DOHH2 (cell line): ENCODE measurements around the gene SLC7A6OS.

Experiments used
- H3F3A ChIP-seq: fragments of 200-600 bp; sonication (generic), shearing (Covaris generic); 2 replicates; pipeline ENCODE4 v1.6.0; 2016; ENCODE audit warnings: antibody characterized with exemption, mild to moderate bottlenecking; ENCODE audit not compliant: control insufficient read depth, insufficient read depth
- H3K27ac ChIP-seq: fragments of 200-600 bp; sonication (generic); 2 replicates; pipeline ENCODE4 v1.5.1; 2014; ENCODE audit warnings: low read depth, mild to moderate bottlenecking, low read length, moderate library complexity
- H3K27me3 ChIP-seq: fragments of 200-600 bp; sonication (generic); 2 replicates; pipeline ENCODE4 v1.6.1; 2014; ENCODE audit warnings: mild to moderate bottlenecking, low read length, mixed read lengths; ENCODE audit not compliant: control insufficient read depth
- H3K36me3 ChIP-seq: fragments of 200-600 bp; sonication (generic); 2 replicates; pipeline ENCODE4 v1.6.1; 2014; ENCODE audit warnings: mild to moderate bottlenecking, low read length, moderate library complexity, mixed read lengths; ENCODE audit not compliant: control insufficient read depth
- H3K4me1 ChIP-seq: fragments of 200-600 bp; sonication (generic); 2 replicates; pipeline ENCODE4 v1.6.1; 2014; ENCODE audit warnings: mild to moderate bottlenecking, low read length, mixed read lengths; ENCODE audit not compliant: control insufficient read depth
- H3K4me2 ChIP-seq: fragments of 200-600 bp; sonication (generic); 2 replicates; pipeline ENCODE4 v1.6.0; 2014; ENCODE audit warnings: mild to moderate bottlenecking, low read length, moderate library complexity
- H3K4me3 ChIP-seq: fragments of 200-600 bp; sonication (generic); 2 replicates; pipeline ENCODE4 v1.5.1; 2014; ENCODE audit warnings: mild to moderate bottlenecking, low read length, mixed read lengths
- H3K79me2 ChIP-seq: fragments of 200-600 bp; sonication (generic); 2 replicates; pipeline ENCODE4 v1.6.1; 2014; ENCODE audit warnings: mild to moderate bottlenecking, low read length, mixed read lengths; ENCODE audit not compliant: control insufficient read depth
- H3K9me2 ChIP-seq: fragments of 200-600 bp; sonication (generic); replicated peaks from 2 replicates; pipeline ENCODE4 v1.6.1; 2014; ENCODE audit warnings: mild to moderate bottlenecking, low read length, mixed read lengths; ENCODE audit not compliant: control insufficient read depth
- H3K9me3 ChIP-seq: fragments of 200-600 bp; sonication (generic); 2 replicates; pipeline ENCODE4 v1.6.1; 2014; ENCODE audit warnings: antibody characterized with exemption, low read length, mixed read lengths; ENCODE audit not compliant: control insufficient read depth, insufficient read depth
- H4K20me1 ChIP-seq: fragments of 200-600 bp; sonication (generic); 2 replicates; pipeline ENCODE4 v1.6.0; 2014; ENCODE audit warnings: low read depth, mild to moderate bottlenecking, antibody characterized with exemption, low read length, moderate library complexity; ENCODE audit not compliant: control insufficient read depth, insufficient read depth
- EZH2phosphoT487 ChIP-seq: fragments of 200-600 bp; sonication (generic); IDR thresholded peaks from 2 replicates; pipeline ENCODE4 v1.6.1; 2017; ENCODE audit warnings: borderline replicate concordance, mild to moderate bottlenecking, antibody characterized with exemption, low read length, moderate library complexity, mixed read lengths
- TF ChIP-seq, protein P1 (sequence below): fragments of 200-600 bp; sonication (generic); IDR thresholded peaks from one replicate; pipeline ENCODE4 v1.5.1; 2014; ENCODE audit warnings: antibody characterized with exemption, mild to moderate bottlenecking, low read depth, low read length; ENCODE audit not compliant: poor library complexity, severe bottlenecking

The SLC7A6OS gene

GRCh38 chr16:68332411-68333121 lies 21.8 kb upstream of the SLC7A6OS start:
- no peaks in the 10 kb centered on the region for H3K27me3 ChIP-seq
- peaks cover 54% of the 10 kb centered on the region for H3K36me3 ChIP-seq
- H3K27ac ChIP-seq: peak overlapping the region; percentile 53
- no peaks in the 10 kb centered on the region for H3K79me2 ChIP-seq
- no peaks in the 10 kb centered on the region for H3K9me3 ChIP-seq
- TF ChIP-seq EZH2phosphoT487: no peak
- TF ChIP-seq, protein P1, sequence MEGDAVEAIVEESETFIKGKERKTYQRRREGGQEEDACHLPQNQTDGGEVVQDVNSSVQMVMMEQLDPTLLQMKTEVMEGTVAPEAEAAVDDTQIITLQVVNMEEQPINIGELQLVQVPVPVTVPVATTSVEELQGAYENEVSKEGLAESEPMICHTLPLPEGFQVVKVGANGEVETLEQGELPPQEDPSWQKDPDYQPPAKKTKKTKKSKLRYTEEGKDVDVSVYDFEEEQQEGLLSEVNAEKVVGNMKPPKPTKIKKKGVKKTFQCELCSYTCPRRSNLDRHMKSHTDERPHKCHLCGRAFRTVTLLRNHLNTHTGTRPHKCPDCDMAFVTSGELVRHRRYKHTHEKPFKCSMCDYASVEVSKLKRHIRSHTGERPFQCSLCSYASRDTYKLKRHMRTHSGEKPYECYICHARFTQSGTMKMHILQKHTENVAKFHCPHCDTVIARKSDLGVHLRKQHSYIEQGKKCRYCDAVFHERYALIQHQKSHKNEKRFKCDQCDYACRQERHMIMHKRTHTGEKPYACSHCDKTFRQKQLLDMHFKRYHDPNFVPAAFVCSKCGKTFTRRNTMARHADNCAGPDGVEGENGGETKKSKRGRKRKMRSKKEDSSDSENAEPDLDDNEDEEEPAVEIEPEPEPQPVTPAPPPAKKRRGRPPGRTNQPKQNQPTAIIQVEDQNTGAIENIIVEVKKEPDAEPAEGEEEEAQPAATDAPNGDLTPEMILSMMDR: no peak
- peaks cover 6% of the 10 kb centered on the region; the same call in 1 of the 2 replicates for H3F3A ChIP-seq
- peak overlapping the region; percentile 59 for H3K4me2 ChIP-seq
- peaks cover 23% of the 10 kb centered on the region for H3K4me1 ChIP-seq
- H3K4me3 ChIP-seq: peak overlapping the region; percentile 39
- H4K20me1 ChIP-seq: no peaks in the 10 kb centered on the region
- H3K9me2 ChIP-seq: no peaks in the 10 kb centered on the region

- no peaks in the 10 kb centered on the region for H3K79me2 ChIP-seq
- H3K27ac ChIP-seq: peak overlapping the region; percentile 53
- TF ChIP-seq, protein P1: no peak
- no peaks in the 10 kb centered on the region for H3K9me3 ChIP-seq
- H3K27me3 ChIP-seq: no peaks in the 10 kb centered on the region
- H3K36me3 ChIP-seq: peaks cover 54% of the 10 kb centered on the region
- peak overlapping the region; percentile 39 for H3K4me3 ChIP-seq
- peak overlapping the region; percentile 59 for H3K4me2 ChIP-seq
- H3K9me2 ChIP-seq: no peaks in the 10 kb centered on the region
- H4K20me1 ChIP-seq: no peaks in the 10 kb centered on the region
- H3F3A ChIP-seq: peaks cover 6% of the 10 kb centered on the region; the same call in 1 of the 2 replicates
- H3K4me1 ChIP-seq: peaks cover 23% of the 10 kb centered on the region
Measured at GRCh38 chr16:68331879-68332410, 21.2 kb upstream of the SLC7A6OS start.

DNA sequence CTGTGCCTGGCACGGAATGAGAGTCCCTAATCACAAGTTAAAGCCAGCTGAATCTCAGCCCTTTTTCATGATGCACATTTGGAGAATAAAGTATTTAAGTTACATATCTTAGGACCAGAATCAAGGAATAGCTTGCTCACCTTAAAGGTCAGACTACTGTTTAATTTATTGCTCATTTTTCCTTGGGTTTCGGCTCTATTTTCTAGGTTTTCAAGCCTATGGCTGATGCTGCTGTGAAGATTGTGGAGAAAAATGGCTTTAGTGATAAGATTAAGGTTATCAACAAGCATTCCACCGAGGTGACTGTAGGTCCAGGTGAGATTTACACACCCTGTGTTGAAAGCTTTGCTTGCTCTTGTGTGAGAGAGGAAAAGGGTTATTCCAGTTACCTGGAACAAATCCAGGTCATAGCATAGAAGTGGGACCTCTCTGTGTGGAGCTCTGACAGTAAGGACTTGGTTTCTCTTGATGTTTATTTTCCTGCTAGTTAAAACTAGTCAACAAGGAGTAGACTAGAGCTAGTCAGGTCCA lies 18.2 kb upstream of the SLC7A6OS start:
- Histone ChIP-seq H3K9me3 (no peaks in the 10 kb centered on the region), H3F3A (peaks cover 2% of the 10 kb centered on the region; the same call in 1 of the 2 replicates), H3K27me3 (no peaks in the 10 kb centered on the region), H3K4me3 (no peak overlapping the region), H3K4me1 (peaks cover 23% of the 10 kb centered on the region), H4K20me1 (no peaks in the 10 kb centered on the region), H3K36me3 (peaks cover 62% of the 10 kb centered on the region), H3K79me2 (no peaks in the 10 kb centered on the region), H3K27ac (no peak overlapping the region), H3K9me2 (no peaks in the 10 kb centered on the region), H3K4me2 (no peak overlapping the region)
- no peak for TF ChIP-seq EZH2phosphoT487
- TF ChIP-seq, protein P1: no peak
